Kidney epithelial cell (primary cell): ENCODE measurements around the gene PRKAR2A. TPM values are rescaled to one million over a fixed set of nuclear protein-coding genes. Genes with fewer than 3 reads are reported as not detected.
A peak's percentile ranks its signal among the peaks of the same experiment; 100 is the strongest.

ENCODE experiments used
- DNase-seq: peaks from one replicate; pipeline ENCODE4 v3.0.0-alpha.2; 2010; ENCODE audit warnings: low read depth
- H3K27me3 ChIP-seq: 2 replicates; pipeline ENCODE4 v1.6.0; 2011; ENCODE audit warnings: low read length; ENCODE audit not compliant: control insufficient read depth, insufficient read depth
- H3K36me3 ChIP-seq: 2 replicates; pipeline ENCODE4 v1.5.1; 2011; ENCODE audit warnings: low read length; ENCODE audit not compliant: control insufficient read depth, insufficient read depth
- H3K4me3 ChIP-seq: 2 replicates; pipeline ENCODE4 v1.5.1; 2011; ENCODE audit warnings: low read depth, mild to moderate bottlenecking, control low read depth, low read length
- total RNA-seq: library from RNA; depleted of rRNA; stranded (reverse); fragments of >200 nt; gene quantifications from 2 replicates; pipeline ENCODE4 v1.2.3, GENCODE V29; 2015
- TF ChIP-seq, protein P1 (sequence below): IDR thresholded peaks from 2 replicates; pipeline ENCODE4 v1.5.1; 2011; ENCODE audit warnings: mild to moderate bottlenecking, moderate library complexity, low read length, control low read depth, inconsistent platforms; ENCODE audit not compliant: insufficient read depth, poor library complexity, severe bottlenecking

The PRKAR2A gene
- 27.5 and 34.9 TPM in 2 replicates for total RNA-seq

GRCh38 chr3:48847504-48848423 is at the start of gene PRKAR2A:
Gene PRKAR2A (minus strand): TSS chr3:48847874. CDS start chr3:48847596, 278 bp downstream.
- TF ChIP-seq, protein P1, sequence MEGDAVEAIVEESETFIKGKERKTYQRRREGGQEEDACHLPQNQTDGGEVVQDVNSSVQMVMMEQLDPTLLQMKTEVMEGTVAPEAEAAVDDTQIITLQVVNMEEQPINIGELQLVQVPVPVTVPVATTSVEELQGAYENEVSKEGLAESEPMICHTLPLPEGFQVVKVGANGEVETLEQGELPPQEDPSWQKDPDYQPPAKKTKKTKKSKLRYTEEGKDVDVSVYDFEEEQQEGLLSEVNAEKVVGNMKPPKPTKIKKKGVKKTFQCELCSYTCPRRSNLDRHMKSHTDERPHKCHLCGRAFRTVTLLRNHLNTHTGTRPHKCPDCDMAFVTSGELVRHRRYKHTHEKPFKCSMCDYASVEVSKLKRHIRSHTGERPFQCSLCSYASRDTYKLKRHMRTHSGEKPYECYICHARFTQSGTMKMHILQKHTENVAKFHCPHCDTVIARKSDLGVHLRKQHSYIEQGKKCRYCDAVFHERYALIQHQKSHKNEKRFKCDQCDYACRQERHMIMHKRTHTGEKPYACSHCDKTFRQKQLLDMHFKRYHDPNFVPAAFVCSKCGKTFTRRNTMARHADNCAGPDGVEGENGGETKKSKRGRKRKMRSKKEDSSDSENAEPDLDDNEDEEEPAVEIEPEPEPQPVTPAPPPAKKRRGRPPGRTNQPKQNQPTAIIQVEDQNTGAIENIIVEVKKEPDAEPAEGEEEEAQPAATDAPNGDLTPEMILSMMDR, result no peak
- no peak for DNase-seq
- no peaks in the 10 kb centered on the region for H3K27me3 ChIP-seq
- H3K36me3 ChIP-seq, result no peaks in the 10 kb centered on the region
- H3K4me3 ChIP-seq, result peak within 1 kb of the TSS; percentile 77

DNA sequence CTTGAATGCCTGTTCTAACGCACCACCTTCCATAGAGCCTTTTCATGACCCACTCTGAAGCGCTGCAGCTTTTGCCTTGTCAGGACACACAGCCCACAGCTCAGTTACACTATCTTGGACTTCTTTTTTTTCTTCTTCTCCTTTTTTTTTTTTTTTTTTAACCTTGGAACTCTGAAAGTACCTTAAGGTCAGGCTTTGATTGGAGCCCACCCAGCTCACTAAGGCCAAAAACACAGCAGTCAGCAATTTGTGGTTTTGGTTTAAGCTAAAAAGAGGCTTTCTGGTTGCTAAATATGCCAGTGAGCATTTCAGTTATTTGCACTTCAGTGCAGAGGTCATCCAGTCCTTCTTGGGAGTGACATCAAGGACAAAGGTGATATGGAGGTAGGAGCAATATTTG is 49.3 kb upstream of the PRKAR2A start:
- H3K36me3 ChIP-seq, result no peaks in the 10 kb centered on the region
- TF ChIP-seq, protein P1, result no peak
- H3K4me3 ChIP-seq, result no peak overlapping the region
- no peaks in the 10 kb centered on the region for H3K27me3 ChIP-seq
- no peak for DNase-seq

GRCh38 chr3:48894516-48894915 is 46.8 kb upstream of the PRKAR2A start:
- Histone ChIP-seq H3K27me3 (no peaks in the 10 kb centered on the region), H3K4me3 (no peak overlapping the region), H3K36me3 (no peaks in the 10 kb centered on the region)
- TF ChIP-seq, protein P1, result no peak
- DNase-seq, result no peak

GRCh38 chr3:48891606-48892005 is 43.9 kb upstream of the PRKAR2A start:
- Histone ChIP-seq H3K27me3 (no peaks in the 10 kb centered on the region), H3K4me3 (no peak overlapping the region), H3K36me3 (no peaks in the 10 kb centered on the region)
- TF ChIP-seq, protein P1, result no peak
- no peak for DNase-seq

DNA sequence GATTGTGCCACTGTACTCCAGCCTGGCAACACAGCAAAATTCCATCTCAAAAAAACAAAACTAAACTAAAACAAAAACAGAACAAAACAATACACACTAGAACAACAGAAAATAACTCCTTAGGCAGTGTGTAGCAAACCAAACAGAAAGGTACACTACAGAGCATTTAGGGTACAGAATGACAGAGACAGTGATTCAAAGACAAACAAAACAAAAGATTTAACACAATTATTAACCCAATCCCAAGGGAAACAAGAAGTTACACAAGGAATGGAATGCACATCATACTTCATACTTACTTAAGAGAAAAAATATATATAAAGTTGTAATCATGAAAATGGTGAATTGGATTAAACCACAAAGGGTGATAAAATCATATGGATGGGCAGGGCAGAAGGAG is 38.1 kb upstream of the PRKAR2A start:
- Histone ChIP-seq H3K27me3 (no peaks in the 10 kb centered on the region), H3K4me3 (no peak overlapping the region), H3K36me3 (no peaks in the 10 kb centered on the region)
- TF ChIP-seq, protein P1, result no peak
- DNase-seq, result no peak

GRCh38 chr3:48881652-48882114 is 34.0 kb upstream of the PRKAR2A start:
- no peaks in the 10 kb centered on the region for H3K27me3 ChIP-seq
- no peak overlapping the region for H3K4me3 ChIP-seq
- H3K36me3 ChIP-seq, result no peaks in the 10 kb centered on the region
- no peak for DNase-seq
- TF ChIP-seq, protein P1, result no peak
